Ovary (tissue), 9 donors: Measurements from ENCODE around the gene SRP72. TPM values are rescaled to one million over a fixed set of nuclear protein-coding genes. Genes with fewer than 3 reads are reported as not detected.

Experiments used
- DNase-seq, 5 donors: peaks; one replicate each; pipeline ENCODE4 v3.0.0-alpha.2; 2019 to 2020
- H3K27ac ChIP-seq, 2 donors: fragments of 200-600 bp; one replicate each; pipeline versions ENCODE4 v1.5.1 to v1.8.0; 2019 to 2022
- H3K27me3 ChIP-seq: fragments of 200-600 bp; one replicate; pipeline ENCODE4 v1.8.0; 2022
- H3K36me3 ChIP-seq: fragments of 200-600 bp; sonication (generic); one replicate; pipeline ENCODE4 v1.5.1; 2019
- H3K4me1 ChIP-seq: one replicate; pipeline ENCODE4 v1.8.1; 2013; ENCODE audit warnings: mild to moderate bottlenecking, moderate library complexity; ENCODE audit not compliant: insufficient read depth
- H3K4me3 ChIP-seq: fragments of 200-600 bp; sonication (generic); one replicate; pipeline ENCODE4 v1.5.1; 2017
- H3K9me3 ChIP-seq, 2 donors: fragments of 200-600 bp in 1 of 2; sonication (generic) in 1 of 2; one replicate each; pipeline versions ENCODE4 v1.5.1 to v1.8.1; 2013 to 2019; ENCODE audit warnings: mild to moderate bottlenecking in 1 of 2, moderate library complexity in 1 of 2
- EP300 ChIP-seq: sonication (generic); formaldehyde crosslinking; IDR thresholded peaks from one replicate; pipeline ENCODE4 v1.6.1; 2017; ENCODE audit warnings: antibody characterized with exemption
- POLR2A ChIP-seq: fragments of 450-650 bp; IDR thresholded peaks from one replicate; pipeline ENCODE4 v1.6.1; 2017; ENCODE audit warnings: antibody characterized with exemption, mild to moderate bottlenecking, moderate library complexity
- WGBS, 3 donors: extraction: QIAGEN DNeasy Blood & Tissue Kit in 1 of 3; methylation state at CpG; one replicate each; pipeline versions ENCODE4 v1.1.5 to v1.1.7; 2013 to 2017; 5-methylcytosine and 5-hydroxymethylcytosine counted together
- intact Hi-C, 4 donors: fragments of 100-400 bp; cut with DNase I; formaldehyde crosslinking; loops; one replicate each; pipeline versions ENCODE4 v1.11.0 to v1.15.1; 2022 to 2023
- polyA plus RNA-seq, 2 donors: library from polyadenylated mRNA; stranded (reverse); fragments of 200-250 nt in 1 of 2; fragments of 350-450 nt in 1 of 2; fragmentation: Illumina TruSeq in 1 of 2; extraction: RNeasy Lipid Tissue Mini Kit (QIAGEN cat#74804) in 1 of 2; gene quantifications; one replicate each; pipeline ENCODE4 v1.2.3, GENCODE V29; 2013 to 2014
- total RNA-seq, 7 donors: library from RNA; depleted of rRNA in 2 of 7; stranded (reverse); fragments of >200 nt in 2 of 7; fragmentation: NEBNext Ultra II Directional in 3 of 7; extraction: Animal tissue kit (Norgen Biotek cat#: 25700) in 3 of 7; gene quantifications; one replicate each; pipeline versions ENCODE4 v1.1.0 to v1.2.4, GENCODE V29; 2016 to 2023
- TF ChIP-seq, protein P1 (sequence below), 3 donors: fragments of 450-650 bp in 2 of 3; fragments of 200-600 bp in 1 of 3; IDR thresholded peaks; one replicate each; pipeline versions ENCODE4 v1.5.1 to v1.8.0; 2016 to 2022; ENCODE audit warnings: antibody characterized with exemption in 3 of 3, mild to moderate bottlenecking in 1 of 3
- donor health status: DM: no; HTN: no; CAD: no; lungs with moderate emphysema.
- donor health status: DM: no; HTN: no; CAD: no.
- donor health status: Bipolar disorder and iron deficiency.
- donor health status: DM: yes; HTN: yes; CAD: no.
- donor health status: DM: no; HTN: no; CAD: no.
- donor health status: DM: yes; HTN: yes; CAD: no.

SRP72 gene
- total and polyA plus RNA-seq, 9 donors, result 33.8 to 128 (median 86.3) TPM

DNA sequence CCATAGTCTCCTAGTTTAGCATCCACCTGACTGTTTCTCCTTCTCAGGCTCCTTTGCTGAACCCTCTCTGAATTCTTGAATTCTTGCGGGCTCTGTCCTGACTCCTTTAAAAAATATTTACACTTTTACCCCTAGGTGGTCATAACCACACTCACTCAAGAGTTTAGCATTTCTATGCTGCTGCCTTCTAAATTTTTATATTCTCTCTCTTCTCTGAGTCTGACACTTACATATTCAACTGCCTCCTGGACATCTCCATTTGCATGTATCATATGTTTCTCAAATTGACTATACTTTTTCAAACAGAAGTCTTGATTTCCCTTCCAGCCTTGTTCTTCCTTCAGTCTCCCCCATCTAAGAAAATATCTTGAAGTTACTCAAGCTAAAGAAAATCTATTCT is 69.7 kb downstream of the SRP72 start:
- no peaks in the 10 kb centered on the region for H3K4me1 ChIP-seq
- no peak overlapping the region for H3K4me3 ChIP-seq
- H3K36me3 ChIP-seq, result no peaks in the 10 kb centered on the region
- intact Hi-C loops, result no loop called here
- no peak overlapping the region for H3K27ac ChIP-seq
- no peak for DNase-seq
- no peaks in the 10 kb centered on the region for H3K9me3 ChIP-seq
- 83 to 88% (median 87%) methylated on average over 1 of the region's 1 CpG for WGBS, 3 donors
- no peaks in the 10 kb centered on the region for H3K27me3 ChIP-seq
- TF ChIP-seq, protein P1, sequence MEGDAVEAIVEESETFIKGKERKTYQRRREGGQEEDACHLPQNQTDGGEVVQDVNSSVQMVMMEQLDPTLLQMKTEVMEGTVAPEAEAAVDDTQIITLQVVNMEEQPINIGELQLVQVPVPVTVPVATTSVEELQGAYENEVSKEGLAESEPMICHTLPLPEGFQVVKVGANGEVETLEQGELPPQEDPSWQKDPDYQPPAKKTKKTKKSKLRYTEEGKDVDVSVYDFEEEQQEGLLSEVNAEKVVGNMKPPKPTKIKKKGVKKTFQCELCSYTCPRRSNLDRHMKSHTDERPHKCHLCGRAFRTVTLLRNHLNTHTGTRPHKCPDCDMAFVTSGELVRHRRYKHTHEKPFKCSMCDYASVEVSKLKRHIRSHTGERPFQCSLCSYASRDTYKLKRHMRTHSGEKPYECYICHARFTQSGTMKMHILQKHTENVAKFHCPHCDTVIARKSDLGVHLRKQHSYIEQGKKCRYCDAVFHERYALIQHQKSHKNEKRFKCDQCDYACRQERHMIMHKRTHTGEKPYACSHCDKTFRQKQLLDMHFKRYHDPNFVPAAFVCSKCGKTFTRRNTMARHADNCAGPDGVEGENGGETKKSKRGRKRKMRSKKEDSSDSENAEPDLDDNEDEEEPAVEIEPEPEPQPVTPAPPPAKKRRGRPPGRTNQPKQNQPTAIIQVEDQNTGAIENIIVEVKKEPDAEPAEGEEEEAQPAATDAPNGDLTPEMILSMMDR (IDR thresholded peaks at IDR 0.05), result no peak
- no peak for TF ChIP-seq POLR2A
- TF ChIP-seq EP300, result no peak

- intact Hi-C loops, result loop anchor here in 1 of 4 donors (10.0 kb wide), 1 partner anchor 596 kb away; the partner anchor contains the start of gene CEP135
- TF ChIP-seq POLR2A (no peak), EP300 (no peak)
- TF ChIP-seq, protein P1 (IDR thresholded peaks at IDR 0.05), result no peak
- Histone ChIP-seq H3K27ac (no peak overlapping the region), H3K4me3 (no peak overlapping the region), H3K27me3 (no peaks in the 10 kb centered on the region), H3K36me3 (no peaks in the 10 kb centered on the region), H3K4me1 (no peaks in the 10 kb centered on the region), H3K9me3 (no peaks in the 10 kb centered on the region)
- DNase-seq, result no peak
- WGBS, 3 donors, result 89 to 93% (median 89%) methylated on average over 4 of the region's 4 CpGs
These were observed 73.4 kb downstream of the SRP72 start for GRCh38 chr4:56540826-56541225.

DNA sequence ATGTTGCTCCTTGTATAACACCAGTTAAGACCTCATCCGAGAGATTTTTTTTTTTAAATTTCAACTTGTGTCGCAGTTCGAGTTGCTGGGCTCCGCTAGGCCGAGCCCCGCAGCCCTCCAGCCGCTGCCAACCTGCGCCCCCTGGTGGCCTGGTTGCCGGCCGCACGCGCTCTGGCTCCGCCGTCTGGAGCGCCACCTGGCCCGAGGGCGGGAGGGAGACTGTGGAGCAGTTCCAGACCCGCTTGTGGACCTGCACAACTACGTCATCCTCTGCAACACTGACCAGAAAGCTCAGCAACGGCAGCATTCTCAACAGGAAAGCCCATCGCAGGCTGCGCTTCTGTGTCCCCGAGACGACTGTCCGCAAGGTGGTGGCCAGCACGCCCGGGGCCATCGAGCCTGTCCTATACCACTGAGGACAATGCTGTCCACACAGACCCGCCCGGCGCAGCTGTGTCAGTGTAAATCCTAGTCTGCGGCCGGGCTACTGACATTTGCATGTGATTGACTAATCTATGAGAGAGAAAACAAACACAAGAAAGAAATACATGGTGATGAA is 77.2 kb downstream of the SRP72 start:
- Histone ChIP-seq H3K4me3 (peak overlapping the region; percentile 41), H3K4me1 (no peaks in the 10 kb centered on the region), H3K36me3 (no peaks in the 10 kb centered on the region), H3K9me3 (no peaks in the 10 kb centered on the region), H3K27me3 (no peaks in the 10 kb centered on the region), H3K27ac (no peak overlapping the region)
- DNase-seq, result peak; percentile 82 to 93 (median 90)
- WGBS, 3 donors, result 1 to 3% (median 2%) methylated on average over 33 of the region's 33 CpGs
- intact Hi-C loops, result loop anchor here in 1 of 4 donors (10.0 kb wide), 1 partner anchor 600 kb away; the partner anchor contains the start of gene CEP135
- TF ChIP-seq, protein P1 (IDR thresholded peaks at IDR 0.05), result peak; percentile 88 to 97 (median 89)
- no peak for TF ChIP-seq POLR2A

GRCh38 chr4:56550642-56551041 is 83.2 kb downstream of the SRP72 start:
- TF ChIP-seq, protein P1 (IDR thresholded peaks at IDR 0.05), result no peak
- no peak for TF ChIP-seq POLR2A
- no peak for TF ChIP-seq EP300
- no peaks in the 10 kb centered on the region for H3K27me3 ChIP-seq
- no peaks in the 10 kb centered on the region for H3K4me1 ChIP-seq
- H3K27ac ChIP-seq, result no peak overlapping the region
- H3K4me3 ChIP-seq, result no peak overlapping the region
- 56 to 68% (median 62%) methylated on average over 8 of the region's 8 CpGs for WGBS, 3 donors
- intact Hi-C loops, result loop anchor here in 1 of 4 donors (10.0 kb wide), 1 partner anchor 254 kb away; no protein-coding TSS in a partner anchor
- H3K9me3 ChIP-seq, result no peaks in the 10 kb centered on the region
- H3K36me3 ChIP-seq, result no peaks in the 10 kb centered on the region
- DNase-seq, result no peak
